Subcutaneous abdominal adipose tissue (tissue), 5 donors: ENCODE results near the gene CCNDBP1.
"Not testable (repeated sequence)": the region's sequence is repeated elsewhere in the genome, so short reads cannot be mapped to it uniquely, and the experiment has no call there.

Experiments used
- H3K27ac ChIP-seq: one replicate; pipeline ENCODE4 v1.7.0; 2013; ENCODE audit warnings: low read depth, mild to moderate bottlenecking, inconsistent platforms, low read length, moderate library complexity
- H3K27me3 ChIP-seq, 5 donors: one replicate each; pipeline ENCODE4 v1.7.0; 2013; ENCODE audit warnings: low read length in 5 of 5, inconsistent platforms in 1 of 5; ENCODE audit not compliant: control insufficient read depth in 5 of 5, insufficient read depth in 4 of 5
- H3K36me3 ChIP-seq, 5 donors: one replicate each; pipeline ENCODE4 v1.7.0; 2013; ENCODE audit warnings: low read length in 5 of 5; ENCODE audit not compliant: control insufficient read depth in 5 of 5, insufficient read depth in 5 of 5
- H3K4me1 ChIP-seq, 5 donors: one replicate each; pipeline ENCODE4 v1.7.0; 2013; ENCODE audit warnings: low read length in 5 of 5, mild to moderate bottlenecking in 3 of 5, moderate library complexity in 1 of 5; ENCODE audit not compliant: control insufficient read depth in 5 of 5, insufficient read depth in 5 of 5
- H3K4me3 ChIP-seq, 5 donors: one replicate each; pipeline ENCODE4 v1.7.0; 2013; ENCODE audit warnings: low read length in 5 of 5, low read depth in 1 of 5
- H3K9ac ChIP-seq, 5 donors: one replicate each; pipeline ENCODE4 v1.7.0; 2013; ENCODE audit warnings: low read length in 5 of 5, mild to moderate bottlenecking in 4 of 5, moderate library complexity in 3 of 5
- H3K9me3 ChIP-seq, 5 donors: one replicate each; pipeline ENCODE4 v1.7.0; 2013; ENCODE audit warnings: low read length in 5 of 5; ENCODE audit not compliant: control insufficient read depth in 5 of 5
- donor health status: healthy.
- donor health status: healthy.
- donor health status: healthy.
- donor health status: healthy.
- donor health status: healthy.

CCNDBP1 gene

GRCh38 chr15:43190178-43190577, 5.0 kb downstream of the CCNDBP1 start:
- Histone ChIP-seq H3K9ac (no peak overlapping the region), H3K4me1 (peaks cover 3 to 38% (median 20%) of the 10 kb centered on the region in 5 donors), H3K27me3 (no peaks in the 10 kb centered on the region), H3K4me3 (peak overlapping the region in 1 of 5 donors; percentile 17), H3K27ac (no peak overlapping the region), H3K9me3 (no peaks in the 10 kb centered on the region), H3K36me3 (peaks cover 48 to 60% (median 56%) of the 10 kb centered on the region in 5 donors)

GRCh38 chr15:43193710-43194109, 8.5 kb downstream of the CCNDBP1 start:
- Histone ChIP-seq H3K27ac (no peak overlapping the region), H3K4me3 (no peak overlapping the region), H3K27me3 (no peaks in the 10 kb centered on the region), H3K4me1 (peaks cover 0 to 17% (median 0%) of the 10 kb centered on the region in 5 donors), H3K9ac (no peak overlapping the region), H3K9me3 (no peaks in the 10 kb centered on the region), H3K36me3 (peaks cover 56 to 82% (median 78%) of the 10 kb centered on the region in 5 donors)

DNA sequence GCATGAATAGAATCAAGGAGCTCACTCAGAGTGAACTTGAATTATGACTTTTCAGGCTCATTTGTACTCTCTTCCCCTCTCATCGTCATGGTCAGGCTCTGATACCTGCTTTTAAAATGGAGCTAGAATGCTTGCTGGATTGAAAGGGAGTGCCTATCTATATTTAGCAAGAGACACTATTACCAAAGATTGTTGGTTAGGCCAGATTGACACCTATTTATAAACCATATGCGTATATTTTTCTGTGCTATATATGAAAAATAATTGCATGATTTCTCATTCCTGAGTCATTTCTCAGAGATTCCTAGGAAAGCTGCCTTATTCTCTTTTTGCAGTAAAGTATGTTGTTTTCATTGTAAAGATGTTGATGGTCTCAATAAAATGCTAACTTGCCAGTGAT, 9.6 kb downstream of the CCNDBP1 start:
- peaks cover 52 to 74% (median 69%) of the 10 kb centered on the region in 5 donors for H3K36me3 ChIP-seq
- H3K4me1 ChIP-seq, result peaks cover 0 to 8% (median 0%) of the 10 kb centered on the region in 5 donors
- H3K27me3 ChIP-seq, result no peaks in the 10 kb centered on the region
- no peak overlapping the region for H3K9ac ChIP-seq
- H3K27ac ChIP-seq, result no peak overlapping the region
- no peak overlapping the region for H3K4me3 ChIP-seq
- no peaks in the 10 kb centered on the region for H3K9me3 ChIP-seq

DNA sequence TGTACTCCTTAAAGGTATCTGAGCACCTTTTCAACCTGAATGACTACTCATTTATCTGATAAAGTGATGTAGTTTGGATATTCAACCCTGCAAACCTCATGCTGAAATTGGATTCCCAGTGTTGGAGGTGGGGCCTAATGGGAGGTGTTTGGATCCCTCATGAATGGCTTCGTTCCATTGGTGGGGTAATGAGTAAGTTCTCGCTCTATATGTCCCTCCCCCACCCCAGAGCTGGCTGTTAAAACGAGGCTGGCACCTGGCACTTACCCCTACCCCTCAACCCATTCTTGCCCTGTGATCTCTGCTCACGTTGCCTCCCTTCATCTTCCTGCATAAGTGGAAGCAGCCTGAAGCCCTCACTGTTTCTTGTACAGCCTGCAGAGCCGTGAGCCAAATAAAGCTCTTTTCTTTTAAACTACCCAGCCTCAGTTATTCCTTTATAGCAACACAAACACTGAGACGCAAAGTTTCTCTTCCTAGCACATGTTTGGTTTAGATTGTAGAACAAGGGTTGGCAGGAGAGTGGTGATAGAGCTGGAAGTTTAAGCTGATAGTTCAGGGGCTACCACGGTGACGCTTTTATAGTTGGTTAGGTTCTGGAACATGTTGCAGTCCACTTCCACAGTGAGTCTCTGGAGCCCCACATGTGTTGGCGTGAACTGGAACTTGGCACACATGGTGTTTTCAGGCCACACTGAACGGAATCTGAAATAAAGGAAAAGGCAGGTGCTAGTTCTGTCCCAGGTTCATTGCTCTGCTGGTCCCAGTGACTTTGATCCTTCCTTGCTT, 11.8 kb downstream of the CCNDBP1 start:
- H3K27ac ChIP-seq, result no peak overlapping the region
- H3K9me3 ChIP-seq, result no peaks in the 10 kb centered on the region
- H3K4me1 ChIP-seq, result peaks cover 0 to 3% (median 0%) of the 10 kb centered on the region in 5 donors
- peaks cover 37 to 53% (median 48%) of the 10 kb centered on the region in 5 donors for H3K36me3 ChIP-seq
- no peak overlapping the region for H3K9ac ChIP-seq
- H3K4me3 ChIP-seq, result no peak overlapping the region
- H3K27me3 ChIP-seq, result no peaks in the 10 kb centered on the region

- not testable (repeated sequence) for H3K27me3 ChIP-seq, H3K9me3 ChIP-seq, H3K4me1 ChIP-seq, H3K4me3 ChIP-seq, H3K9ac ChIP-seq, H3K27ac ChIP-seq
- peaks cover 28 to 45% (median 40%) of the 10 kb centered on the region in 5 donors for H3K36me3 ChIP-seq
Observed at GRCh38 chr15:43197773-43198172, 12.6 kb downstream of the CCNDBP1 start.

DNA sequence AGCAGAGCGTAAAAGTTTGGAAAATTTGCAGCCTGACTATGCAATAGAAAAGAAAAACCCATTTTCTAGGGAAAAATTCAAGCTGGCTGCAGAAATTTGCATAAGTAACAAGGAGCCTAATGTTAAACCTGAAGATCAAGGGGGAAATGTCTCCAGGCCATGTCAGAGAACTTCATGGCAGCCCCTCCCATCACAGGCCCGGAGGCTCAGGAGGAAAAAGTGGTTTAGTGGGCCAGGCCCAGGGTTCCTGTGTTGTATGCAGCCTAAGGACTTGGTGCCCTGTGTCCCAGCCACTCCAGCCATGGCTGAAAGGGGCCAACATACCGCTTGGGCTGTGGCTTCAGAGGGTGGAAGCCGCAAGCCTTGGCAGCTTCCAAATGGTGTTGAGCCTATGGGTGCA, 13.4 kb downstream of the CCNDBP1 start:
- H3K4me1 ChIP-seq, H3K9me3 ChIP-seq, H3K4me3 ChIP-seq, H3K27me3 ChIP-seq, H3K9ac ChIP-seq, H3K27ac ChIP-seq: not testable (repeated sequence)
- H3K36me3 ChIP-seq, result peaks cover 24 to 37% (median 33%) of the 10 kb centered on the region in 5 donors

DNA sequence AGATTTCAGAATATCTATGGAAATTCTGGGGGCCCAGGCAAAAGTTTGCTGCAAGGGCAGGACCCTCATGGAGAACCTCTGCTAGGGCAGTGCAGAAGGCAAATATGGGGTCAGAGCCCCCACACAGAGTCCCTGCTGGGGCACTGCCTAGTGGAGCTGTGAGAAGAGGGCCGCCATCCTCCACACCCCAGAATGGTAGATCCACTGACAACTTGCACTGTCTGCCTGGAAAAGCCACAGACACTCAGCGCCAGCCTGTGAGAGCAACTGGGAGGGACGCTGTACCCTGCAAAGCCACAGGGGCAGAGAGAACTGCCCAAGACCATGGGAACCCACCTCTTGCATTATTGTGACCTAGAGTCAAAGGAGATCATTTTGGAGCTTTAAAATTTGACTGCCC, 13.8 kb downstream of the CCNDBP1 start:
- H3K36me3 ChIP-seq, result peaks cover 22 to 34% (median 32%) of the 10 kb centered on the region in 5 donors
- peaks cover 0 to 4% (median 0%) of the 10 kb centered on the region in 5 donors for H3K4me1 ChIP-seq
- no peaks in the 10 kb centered on the region for H3K9me3 ChIP-seq
- no peak overlapping the region for H3K27ac ChIP-seq
- H3K27me3 ChIP-seq, result no peaks in the 10 kb centered on the region
- no peak overlapping the region for H3K9ac ChIP-seq
- H3K4me3 ChIP-seq, result no peak overlapping the region

GRCh38 chr15:43199945-43200488, 14.8 kb downstream of the CCNDBP1 start:
- H3K36me3 ChIP-seq, result peaks cover 13 to 25% (median 23%) of the 10 kb centered on the region in 5 donors
- H3K4me1 ChIP-seq, result peaks cover 0 to 13% (median 6%) of the 10 kb centered on the region in 5 donors
- no peaks in the 10 kb centered on the region for H3K27me3 ChIP-seq
- H3K9me3 ChIP-seq, result no peaks in the 10 kb centered on the region
- H3K9ac ChIP-seq, result no peak overlapping the region
- no peak overlapping the region for H3K27ac ChIP-seq
- no peak overlapping the region for H3K4me3 ChIP-seq

GRCh38 chr15:43204016-43204901, 19.1 kb downstream of the CCNDBP1 start:
- H3K9me3 ChIP-seq, result no peaks in the 10 kb centered on the region
- no peak overlapping the region for H3K27ac ChIP-seq
- no peaks in the 10 kb centered on the region for H3K27me3 ChIP-seq
- no peak overlapping the region for H3K9ac ChIP-seq
- no peak overlapping the region for H3K4me3 ChIP-seq
- H3K4me1 ChIP-seq, result peaks cover 5 to 31% (median 21%) of the 10 kb centered on the region in 5 donors
- no peaks in the 10 kb centered on the region for H3K36me3 ChIP-seq
